Activated B cell treated with CpG ODN at 0.5 μM for 24 hours (primary cell): ENCODE measurements around the gene LDLRAD4. TPM values are rescaled to one million over a fixed set of nuclear protein-coding genes. Genes with fewer than 3 reads are reported as not detected.

ENCODE experiments used
- ATAC-seq: fragments of 200-7000 bp; cut with Tn5 transposase; one replicate; pipeline ENCODE4 v1.10.0; 2021; ENCODE audit warnings: low read depth, mild to moderate bottlenecking, moderate library complexity
- CTCF ChIA-PET: fragments of 350-600 bp; sonication (Branson Sonifier 250); formaldehyde crosslinking; loops from one replicate; lab custom pipeline; 2021; ENCODE audit warnings: antibody characterized with exemption; lab: Charles Lee
- POLR2A ChIA-PET: fragments of 350-600 bp; sonication (Branson Sonifier 250); formaldehyde crosslinking; loops from one replicate; lab custom pipeline; 2021; ENCODE audit warnings: antibody characterized with exemption; lab: Charles Lee
- DNase-seq: peaks from one replicate; pipeline ENCODE4 v3.0.0; 2022
- H3K27ac Mint-ChIP-seq: one replicate; pipeline ENCODE4 v1.8.0; 2020; ENCODE audit warnings: mixed read lengths
- H3K27me3 Mint-ChIP-seq: one replicate; pipeline ENCODE4 v1.8.0; 2021; ENCODE audit warnings: mixed read lengths
- H3K36me3 Mint-ChIP-seq: one replicate; pipeline ENCODE4 v1.8.0; 2021; ENCODE audit warnings: low read depth, mixed read lengths
- H3K4me1 Mint-ChIP-seq: one replicate; pipeline ENCODE4 v1.8.0; 2021; ENCODE audit warnings: mixed read lengths
- H3K4me3 Mint-ChIP-seq: one replicate; pipeline ENCODE4 v1.8.0; 2020; ENCODE audit warnings: mild to moderate bottlenecking, mixed read lengths
- H3K9me3 Mint-ChIP-seq: one replicate; pipeline ENCODE4 v1.8.0; 2020; ENCODE audit warnings: mixed read lengths
- intact Hi-C: fragments of 100-400 bp; cut with micrococcal nuclease; formaldehyde crosslinking; loops from one replicate; pipeline ENCODE4 v1.15.1; 2024
- total RNA-seq: library from RNA; stranded (reverse); gene quantifications from 2 replicates; pipeline ENCODE4 v1.2.3, GENCODE V29; 2022
- TF ChIP-seq, protein P1 (sequence below): fragments of 200-600 bp; IDR thresholded peaks from one replicate; pipeline ENCODE4 v1.8.0; 2022; ENCODE audit warnings: antibody characterized with exemption, mild to moderate bottlenecking

Gene LDLRAD4
- total RNA-seq, 1 donor from 2014 or later, result 66.9 TPM

GRCh38 chr18:13612196-13612997, 393.8 kb downstream of the LDLRAD4 start:
- Mint-ChIP-seq H3K36me3 (peaks cover 38% of the 10 kb centered on the region), H3K4me3 (peak overlapping the region; percentile 95), H3K4me1 (peaks cover 94% of the 10 kb centered on the region), H3K27ac (peak overlapping the region; percentile 99), H3K27me3 (no peaks in the 10 kb centered on the region), H3K9me3 (no peaks in the 10 kb centered on the region)
- intact Hi-C loops, result loop anchor here (1.0 to 10.0 kb wide), 13 partner anchors 18 to 1760 kb away; partner anchors contain the start of genes AFG3L2, CHMP1B, FAM210A and PTPN2
- ChIA-PET POLR2A (interaction anchor here (0.6 to 12.2 kb wide), 20 partner anchors 9 to 729 kb away, joined by 3 to 1007 read pairs (median 8); partner anchors contain the start of genes FAM210A, PTPN2 and RNMT), CTCF (interaction anchor here (0.8 to 11.4 kb wide), 9 partner anchors 11 to 52 kb away, joined by 3 to 171 read pairs (median 7); no protein-coding TSS in a partner anchor)
- peak; percentile 69 for DNase-seq
- ATAC-seq, result peak; percentile 63
- TF ChIP-seq, protein P1, sequence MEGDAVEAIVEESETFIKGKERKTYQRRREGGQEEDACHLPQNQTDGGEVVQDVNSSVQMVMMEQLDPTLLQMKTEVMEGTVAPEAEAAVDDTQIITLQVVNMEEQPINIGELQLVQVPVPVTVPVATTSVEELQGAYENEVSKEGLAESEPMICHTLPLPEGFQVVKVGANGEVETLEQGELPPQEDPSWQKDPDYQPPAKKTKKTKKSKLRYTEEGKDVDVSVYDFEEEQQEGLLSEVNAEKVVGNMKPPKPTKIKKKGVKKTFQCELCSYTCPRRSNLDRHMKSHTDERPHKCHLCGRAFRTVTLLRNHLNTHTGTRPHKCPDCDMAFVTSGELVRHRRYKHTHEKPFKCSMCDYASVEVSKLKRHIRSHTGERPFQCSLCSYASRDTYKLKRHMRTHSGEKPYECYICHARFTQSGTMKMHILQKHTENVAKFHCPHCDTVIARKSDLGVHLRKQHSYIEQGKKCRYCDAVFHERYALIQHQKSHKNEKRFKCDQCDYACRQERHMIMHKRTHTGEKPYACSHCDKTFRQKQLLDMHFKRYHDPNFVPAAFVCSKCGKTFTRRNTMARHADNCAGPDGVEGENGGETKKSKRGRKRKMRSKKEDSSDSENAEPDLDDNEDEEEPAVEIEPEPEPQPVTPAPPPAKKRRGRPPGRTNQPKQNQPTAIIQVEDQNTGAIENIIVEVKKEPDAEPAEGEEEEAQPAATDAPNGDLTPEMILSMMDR, result no peak

DNA sequence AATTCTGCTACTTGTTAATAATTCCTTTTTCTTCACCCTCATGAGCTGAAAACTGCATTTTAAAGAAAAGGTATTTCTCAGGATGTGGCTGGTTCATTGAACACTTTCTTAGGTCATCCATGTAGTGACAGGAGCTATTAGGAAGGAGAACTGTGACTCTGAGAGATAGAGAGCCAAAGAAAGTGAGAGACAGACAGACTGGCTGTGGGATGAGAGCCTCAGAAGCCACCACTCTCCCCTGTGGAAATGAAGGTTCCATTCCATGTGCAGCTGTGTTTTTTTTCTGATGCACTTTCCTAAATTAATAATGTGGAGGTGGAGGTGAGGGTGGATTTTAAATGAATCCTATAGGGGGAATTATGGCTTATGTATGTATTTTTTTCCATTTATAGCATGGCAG, 394.5 kb downstream of the LDLRAD4 start:
- DNase-seq (no peak), ATAC-seq (no peak)
- peak overlapping the region; percentile 95 for H3K4me3 Mint-ChIP-seq
- H3K36me3 Mint-ChIP-seq, result peaks cover 40% of the 10 kb centered on the region
- no peaks in the 10 kb centered on the region for H3K27me3 Mint-ChIP-seq
- H3K9me3 Mint-ChIP-seq, result no peaks in the 10 kb centered on the region
- intact Hi-C loops, result loop anchor here (2.0 to 10.0 kb wide), 7 partner anchors 148 to 1761 kb away; partner anchors contain the start of genes AFG3L2, CHMP1B, PTPN2 and TUBB6
- POLR2A ChIA-PET, result interaction anchor here (1.2 to 12.2 kb wide), 12 partner anchors 10 to 476 kb away, joined by 3 to 1007 read pairs (median 16); partner anchors contain the start of genes FAM210A and RNMT
- TF ChIP-seq, protein P1, result no peak
- H3K4me1 Mint-ChIP-seq, result peaks cover 93% of the 10 kb centered on the region
- CTCF ChIA-PET, result interaction anchor here (0.9 to 11.4 kb wide), 8 partner anchors 17 to 113 kb away, joined by 3 to 171 read pairs (median 6); partner anchors contain the start of genes FAM210A and RNMT
- H3K27ac Mint-ChIP-seq, result peak overlapping the region; percentile 99

- no peak for DNase-seq
Observed at GRCh38 chr18:13613591-13614501, 395.3 kb downstream of the LDLRAD4 start.

DNA sequence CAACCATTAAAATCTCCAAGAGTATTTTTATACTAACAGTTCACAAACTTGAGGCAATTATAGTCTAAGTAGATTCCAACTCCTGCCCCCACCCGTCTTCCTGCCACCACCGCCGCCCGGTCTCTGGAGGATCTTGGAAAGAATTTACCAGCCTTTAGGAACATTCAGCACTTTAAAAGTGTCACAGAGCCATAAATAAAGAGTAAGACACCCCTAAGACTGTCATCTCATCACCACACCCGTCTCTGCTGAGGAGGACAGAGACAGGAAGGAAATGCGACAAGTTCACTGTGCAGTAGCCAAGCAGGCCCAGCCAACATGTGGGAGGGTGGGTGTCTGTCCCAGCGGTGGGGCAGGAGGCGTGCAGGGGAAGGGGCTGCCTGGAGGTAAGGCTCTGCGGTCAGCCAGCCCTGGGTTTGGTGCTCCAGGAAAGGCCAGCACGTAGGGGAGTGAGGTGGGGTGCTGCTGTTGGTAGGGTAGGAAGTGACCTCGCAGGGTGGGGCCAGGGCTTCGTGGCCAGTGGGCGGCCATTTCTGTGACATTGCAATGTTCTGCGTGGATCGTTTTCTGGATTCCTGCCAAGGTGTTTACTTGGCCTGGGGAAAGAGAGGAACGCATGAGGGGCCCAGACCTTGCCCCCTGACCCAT, 396.2 kb downstream of the LDLRAD4 start:
- DNase-seq, result peak; percentile 46
- intact Hi-C loops, result loop anchor here (2.0 to 10.0 kb wide), 7 partner anchors 240 to 1762 kb away; partner anchors contain the start of genes AFG3L2, CEP192, CHMP1B and PTPN2
- no peak for ATAC-seq
- Mint-ChIP-seq H3K9me3 (no peaks in the 10 kb centered on the region), H3K36me3 (peaks cover 40% of the 10 kb centered on the region), H3K4me3 (peak overlapping the region; percentile 95), H3K27me3 (no peaks in the 10 kb centered on the region), H3K27ac (peak overlapping the region; percentile 99), H3K4me1 (peaks cover 80% of the 10 kb centered on the region)
- CTCF ChIA-PET, result interaction anchor here (0.8 to 11.4 kb wide), 8 partner anchors 14 to 399 kb away, joined by 3 to 171 read pairs (median 12); no protein-coding TSS in a partner anchor
- TF ChIP-seq, protein P1, result no peak
- POLR2A ChIA-PET, result interaction anchor here (0.7 to 12.2 kb wide), 12 partner anchors 8 to 623 kb away, joined by 3 to 1007 read pairs (median 6); partner anchors contain the start of genes CEP192, FAM210A and RNMT

More at GRCh38 chr18:13613591-13614501, 395.3 kb downstream of the LDLRAD4 start:
- ATAC-seq, result peak; percentile 9
- Mint-ChIP-seq H3K27ac (peak overlapping the region; percentile 99), H3K36me3 (peaks cover 40% of the 10 kb centered on the region), H3K9me3 (no peaks in the 10 kb centered on the region), H3K4me3 (peak overlapping the region; percentile 95), H3K4me1 (peaks cover 89% of the 10 kb centered on the region), H3K27me3 (no peaks in the 10 kb centered on the region)
- ChIA-PET POLR2A (interaction anchor here (0.9 to 12.2 kb wide), 13 partner anchors 9 to 476 kb away, joined by 3 to 1007 read pairs (median 15); partner anchors contain the start of genes FAM210A and RNMT), CTCF (interaction anchor here (0.9 to 11.4 kb wide), 11 partner anchors 15 to 398 kb away, joined by 3 to 171 read pairs (median 8); partner anchors contain the start of genes FAM210A and RNMT)
- TF ChIP-seq, protein P1, result no peak
- intact Hi-C loops, result loop anchor here (2.0 to 10.0 kb wide), 8 partner anchors 149 to 1762 kb away; partner anchors contain the start of genes AFG3L2, CEP192, CHMP1B and PTPN2
